Progenitor cell of endocrine pancreas (in vitro differentiated cells): ENCODE data around the gene WDR81. TPM values are rescaled to one million over a fixed set of nuclear protein-coding genes. Genes with fewer than 3 reads are reported as not detected.
"Not testable (repeated sequence)": the region's sequence is repeated elsewhere in the genome, so short reads cannot be mapped to it uniquely, and the experiment has no call there.

Source experiments
- DNase-seq: peaks from one replicate; pipeline ENCODE4 v3.0.0; 2021; ENCODE audit warnings: low spot score; ENCODE audit not compliant: unreplicated experiment
- H3K27ac Mint-ChIP-seq: 2 replicates; pipeline ENCODE4 v1.8.0; 2021; ENCODE audit warnings: mild to moderate bottlenecking, moderate library complexity, mixed read lengths
- H3K27me3 Mint-ChIP-seq: 2 replicates; pipeline ENCODE4 v1.8.0; 2021; ENCODE audit warnings: mixed read lengths
- H3K36me3 Mint-ChIP-seq: 2 replicates; pipeline ENCODE4 v1.8.0; 2022; ENCODE audit warnings: mixed read lengths; ENCODE audit not compliant: insufficient read depth
- H3K4me1 Mint-ChIP-seq: 2 replicates; pipeline ENCODE4 v1.8.0; 2021; ENCODE audit warnings: low read depth, mixed read lengths
- H3K4me3 Mint-ChIP-seq: 2 replicates; pipeline ENCODE4 v1.8.0; 2021; ENCODE audit warnings: low read depth, mild to moderate bottlenecking, moderate library complexity, mixed read lengths
- H3K9me3 Mint-ChIP-seq: 2 replicates; pipeline ENCODE4 v1.8.0; 2021; ENCODE audit warnings: low read depth, mixed read lengths
- CTCF ChIP-seq: fragments of 200-600 bp; sonication (generic); IDR thresholded peaks from one replicate; pipeline ENCODE4 v1.5.0; 2021; ENCODE audit warnings: antibody characterized with exemption, mild to moderate bottlenecking; ENCODE audit not compliant: unreplicated experiment
- total RNA-seq: library from RNA; stranded (reverse); gene quantifications from 2 replicates; pipeline ENCODE4 v1.2.1, GENCODE V29; 2021

Gene WDR81
- total RNA-seq, 1 donor from 2014 or later = 22.1 TPM

GRCh38 chr17:1705004-1705403 lies 19.5 kb upstream of the WDR81 start:
- no peak for TF ChIP-seq CTCF
- no peaks in the 10 kb centered on the region for H3K9me3 Mint-ChIP-seq
- H3K4me1 Mint-ChIP-seq = no peaks in the 10 kb centered on the region
- peaks cover 13% of the 10 kb centered on the region for H3K27me3 Mint-ChIP-seq
- no peak overlapping the region for H3K27ac Mint-ChIP-seq
- no peak overlapping the region for H3K4me3 Mint-ChIP-seq
- no peaks in the 10 kb centered on the region for H3K36me3 Mint-ChIP-seq
- no peak for DNase-seq

- no peak for DNase-seq
- Mint-ChIP-seq H3K9me3 (no peaks in the 10 kb centered on the region), H3K36me3 (peaks cover 2% of the 10 kb centered on the region), H3K4me3 (no peak overlapping the region), H3K27ac (no peak overlapping the region), H3K27me3 (peaks cover 17% of the 10 kb centered on the region), H3K4me1 (peaks cover 5% of the 10 kb centered on the region)
- TF ChIP-seq CTCF = no peak
Observed at GRCh38 chr17:1707107-1707506, 17.4 kb upstream of the WDR81 start.

- not testable (repeated sequence) for H3K36me3 Mint-ChIP-seq, DNase-seq, H3K9me3 Mint-ChIP-seq, H3K4me1 Mint-ChIP-seq, H3K27ac Mint-ChIP-seq
- H3K4me3 Mint-ChIP-seq = peak overlapping the region; percentile 58
- H3K27me3 Mint-ChIP-seq = peaks cover 17% of the 10 kb centered on the region
Observed at GRCh38 chr17:1708791-1709346, 15.6 kb upstream of the WDR81 start.

- Mint-ChIP-seq H3K27me3 (peaks cover 14% of the 10 kb centered on the region), H3K9me3 (no peaks in the 10 kb centered on the region), H3K36me3 (peaks cover 6% of the 10 kb centered on the region), H3K27ac (no peak overlapping the region), H3K4me3 (peak overlapping the region; percentile 58), H3K4me1 (peaks cover 14% of the 10 kb centered on the region)
- DNase-seq = no peak
- TF ChIP-seq CTCF = no peak
Observed at GRCh38 chr17:1709403-1709951, 15.0 kb upstream of the WDR81 start.

GRCh38 chr17:1709971-1710806 lies 14.3 kb upstream of the WDR81 start, which contains the start of gene TLCD2:
Gene TLCD2, minus strand, starts transcription at chr17:1710377. Its CDS starts 135 bp downstream, at chr17:1710242.
- H3K9me3 Mint-ChIP-seq = no peaks in the 10 kb centered on the region
- peaks cover 9% of the 10 kb centered on the region for H3K27me3 Mint-ChIP-seq
- peak within 1 kb of the TSS; percentile 67 for H3K27ac Mint-ChIP-seq
- peaks cover 6% of the 10 kb centered on the region for H3K36me3 Mint-ChIP-seq
- H3K4me1 Mint-ChIP-seq = peaks cover 18% of the 10 kb centered on the region
- DNase-seq = peak; percentile 46
- TF ChIP-seq CTCF = no peak
- H3K4me3 Mint-ChIP-seq = peak within 1 kb of the TSS; percentile 72
